CD4-positive, alpha-beta T cell treated with Interferon alpha-2 for 1 hour (primary cell): ENCODE results near the gene NDUFB2.
"Not testable (repeated sequence)": the region's sequence is repeated elsewhere in the genome, so short reads cannot be mapped to it uniquely, and the experiment has no call there.

Experiments used
- DNase-seq, 2 donors: peaks; one replicate each; pipeline ENCODE4 v3.0.0-alpha.2; 2020 to 2022

The NDUFB2 gene

DNA sequence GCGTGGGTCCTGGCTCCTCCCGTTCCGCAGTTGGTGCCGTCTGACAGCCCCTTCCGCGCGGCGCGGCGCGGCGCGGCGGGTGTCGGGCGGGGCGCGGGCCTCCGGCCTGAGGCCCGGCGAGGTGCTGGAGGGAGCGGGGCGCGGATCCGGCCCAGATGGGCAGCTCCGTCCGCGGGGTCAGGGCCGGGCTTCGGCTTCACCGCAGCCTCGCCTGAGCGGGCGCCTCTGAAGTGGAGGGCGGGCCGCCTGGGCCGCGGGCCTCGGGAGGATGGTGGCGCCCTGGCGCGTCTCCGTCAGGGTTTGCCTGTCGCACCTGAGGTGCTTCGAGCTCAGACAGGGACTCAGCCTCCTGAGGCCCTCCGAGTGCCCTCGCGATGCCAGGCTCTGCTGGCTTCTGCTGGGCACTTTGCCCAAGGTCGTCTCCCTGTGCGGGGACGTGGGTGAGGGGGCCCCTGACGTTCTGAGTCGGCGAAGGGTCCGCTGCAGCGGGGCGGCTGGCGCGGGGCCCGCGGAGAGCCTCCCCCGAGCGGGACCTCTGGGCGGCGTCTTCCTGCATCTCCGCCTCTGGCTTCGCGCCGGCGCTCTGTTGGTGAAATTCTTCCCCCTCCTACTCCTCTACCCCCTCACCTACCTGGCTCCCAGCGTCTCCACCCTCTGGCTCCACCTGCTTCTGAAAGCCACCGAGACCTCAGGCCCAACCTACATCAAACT lies 23.3 kb upstream of the NDUFB2 start:
- peak; percentile 43 to 62 for DNase-seq

DNA sequence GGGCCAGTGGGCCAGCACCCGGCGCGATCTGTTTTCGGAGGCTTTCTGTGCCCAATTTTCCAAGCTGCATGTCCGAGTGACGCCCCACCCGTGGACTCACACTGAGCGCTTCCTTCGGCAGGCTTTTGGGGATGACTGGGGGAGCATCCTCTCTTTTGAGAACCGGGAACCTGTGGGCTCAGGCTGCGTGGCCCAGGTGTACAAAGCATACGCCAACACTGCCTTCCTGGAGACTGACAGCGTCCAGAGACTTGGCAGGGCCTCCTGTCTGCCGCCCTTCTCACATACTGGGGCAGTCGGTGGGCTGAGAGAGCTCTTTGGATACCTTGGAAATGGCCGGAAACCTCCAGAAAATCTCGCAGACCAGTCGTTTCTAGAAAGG lies 22.7 kb upstream of the NDUFB2 start:
- no peak for DNase-seq

DNA sequence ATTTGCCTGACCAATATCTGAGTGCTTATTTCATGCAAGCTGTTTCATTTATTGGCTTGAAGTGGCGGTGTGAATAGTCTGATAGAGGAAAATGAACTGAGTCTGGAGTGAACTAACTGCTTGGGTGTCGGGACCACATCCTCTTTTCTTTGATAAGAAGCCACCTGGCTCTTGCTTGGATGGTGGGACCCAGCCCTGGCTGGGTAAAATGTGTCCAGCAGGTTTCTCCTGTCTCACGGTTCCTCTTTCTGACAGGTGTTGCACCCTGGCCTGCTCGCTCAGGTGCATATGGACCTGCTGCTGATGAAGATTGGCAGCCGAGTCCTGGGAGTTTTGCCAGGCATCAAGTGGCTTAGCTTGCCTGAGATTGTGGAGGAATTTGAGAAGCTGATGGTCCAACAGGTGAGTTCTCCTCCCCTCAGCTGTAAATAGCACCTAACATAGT lies 22.1 kb upstream of the NDUFB2 start:
- no peak for DNase-seq

GRCh38 chr7:140674899-140675701 lies 21.4 kb upstream of the NDUFB2 start:
- DNase-seq, result peak in 1 of 2 donors; percentile 16

GRCh38 chr7:140675726-140676125 lies 20.8 kb upstream of the NDUFB2 start:
- no peak for DNase-seq

GRCh38 chr7:140676306-140676705 lies 20.2 kb upstream of the NDUFB2 start:
- DNase-seq, result peak in 1 of 2 donors; percentile 40

GRCh38 chr7:140676956-140677355 lies 19.6 kb upstream of the NDUFB2 start:
- DNase-seq, result not testable (repeated sequence)

DNA sequence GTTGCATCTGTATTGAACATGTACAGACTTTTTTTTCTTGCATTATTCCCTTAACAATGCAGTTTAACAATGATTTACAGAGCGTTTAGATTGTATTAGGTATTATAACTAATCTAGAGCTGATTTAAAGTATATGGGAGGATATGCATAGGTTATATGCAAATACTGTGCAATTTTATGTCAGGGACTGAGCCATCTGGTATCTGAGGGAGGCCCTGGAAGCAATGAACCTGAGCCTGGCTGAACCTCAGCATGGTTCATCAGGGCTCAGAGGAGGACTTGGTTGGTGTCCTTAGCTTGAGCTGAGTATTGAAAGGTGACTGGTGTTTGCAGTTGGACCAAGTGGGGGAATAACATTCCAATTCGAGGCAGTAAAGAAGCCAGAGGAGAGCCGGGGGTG lies 19.0 kb upstream of the NDUFB2 start:
- DNase-seq, result no peak

- no peak for DNase-seq
Observed at GRCh38 chr7:140678081-140678815, 18.3 kb upstream of the NDUFB2 start.

DNA sequence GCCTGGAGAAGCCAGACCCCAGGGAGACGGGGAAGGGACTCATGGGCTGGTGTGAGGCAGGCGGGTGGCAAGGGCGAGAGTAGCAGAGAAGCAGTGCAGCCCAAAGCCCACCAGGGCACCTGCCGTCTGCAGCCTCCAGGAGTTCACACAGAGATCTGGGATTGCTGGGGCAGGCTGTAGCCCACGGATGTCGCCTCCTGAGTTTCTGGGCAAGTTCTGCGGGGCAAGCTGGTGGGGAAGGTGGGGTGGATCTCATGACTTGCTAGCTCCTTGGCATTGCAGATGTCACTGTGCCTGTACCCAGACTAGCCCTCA lies 17.7 kb upstream of the NDUFB2 start:
- DNase-seq, result no peak

- no peak for DNase-seq
Observed at GRCh38 chr7:140679186-140679585, 17.3 kb upstream of the NDUFB2 start.

DNA sequence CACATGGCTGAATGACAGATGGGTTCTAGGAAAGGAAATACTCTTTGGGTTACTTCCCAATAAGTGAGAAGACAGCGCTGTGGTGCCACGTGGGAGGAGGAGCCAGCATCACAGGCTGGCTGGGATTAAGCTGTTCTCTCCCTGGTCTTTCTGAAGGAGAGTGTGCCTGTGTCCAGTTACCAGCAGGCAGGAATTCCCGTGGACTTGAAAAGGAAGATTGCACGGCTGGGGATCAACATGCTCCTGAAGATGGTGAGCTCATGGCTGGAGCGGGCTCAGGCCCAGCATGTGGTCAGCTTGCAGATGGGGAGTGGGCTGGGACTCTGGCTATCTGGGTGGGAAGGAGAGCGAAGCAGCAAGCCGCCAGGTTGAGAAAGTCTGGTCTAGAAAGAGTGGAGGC lies 15.6 kb upstream of the NDUFB2 start:
- no peak for DNase-seq

DNA sequence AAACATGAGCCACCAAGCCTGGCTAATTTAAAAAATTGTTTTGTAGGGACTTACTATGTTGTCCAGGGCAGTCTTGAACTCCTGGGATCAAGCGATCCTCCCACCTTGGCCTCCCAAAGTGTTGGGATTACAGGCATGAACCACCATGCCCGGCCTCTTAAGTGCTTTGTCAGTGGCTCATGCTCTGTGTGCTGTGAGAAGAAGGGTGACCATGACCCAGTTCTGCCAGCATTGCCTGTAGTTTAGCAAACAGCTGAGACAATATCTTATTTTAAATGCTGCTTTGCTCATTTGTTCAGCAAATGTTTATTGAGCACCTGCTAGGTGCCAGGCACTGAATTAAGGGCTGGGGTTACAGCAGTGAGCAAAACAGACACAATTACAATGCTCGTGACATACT lies 14.7 kb upstream of the NDUFB2 start:
- no peak for DNase-seq

DNA sequence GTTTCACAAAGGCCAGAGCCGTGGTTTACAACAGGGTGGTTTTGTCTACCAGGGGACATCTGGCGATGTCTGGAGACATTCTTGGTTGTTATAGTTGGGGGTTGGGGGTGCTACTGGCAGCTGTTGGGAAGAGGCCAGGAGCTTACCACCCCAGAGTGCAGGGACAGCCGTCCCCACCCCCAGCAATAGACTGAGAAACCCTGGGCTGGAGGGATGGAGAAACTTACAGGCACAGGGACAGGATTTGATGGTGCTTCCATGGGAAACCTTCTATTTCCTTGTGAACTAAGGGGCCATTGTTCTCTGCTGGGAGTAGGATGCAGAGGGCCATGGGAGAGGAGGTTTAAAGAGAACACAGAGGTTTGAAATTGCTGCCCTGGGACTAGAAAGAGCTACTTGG lies 12.9 kb upstream of the NDUFB2 start:
- no peak for DNase-seq

- no peak for DNase-seq
Observed at GRCh38 chr7:140684066-140684950, 12.2 kb upstream of the NDUFB2 start.

DNA sequence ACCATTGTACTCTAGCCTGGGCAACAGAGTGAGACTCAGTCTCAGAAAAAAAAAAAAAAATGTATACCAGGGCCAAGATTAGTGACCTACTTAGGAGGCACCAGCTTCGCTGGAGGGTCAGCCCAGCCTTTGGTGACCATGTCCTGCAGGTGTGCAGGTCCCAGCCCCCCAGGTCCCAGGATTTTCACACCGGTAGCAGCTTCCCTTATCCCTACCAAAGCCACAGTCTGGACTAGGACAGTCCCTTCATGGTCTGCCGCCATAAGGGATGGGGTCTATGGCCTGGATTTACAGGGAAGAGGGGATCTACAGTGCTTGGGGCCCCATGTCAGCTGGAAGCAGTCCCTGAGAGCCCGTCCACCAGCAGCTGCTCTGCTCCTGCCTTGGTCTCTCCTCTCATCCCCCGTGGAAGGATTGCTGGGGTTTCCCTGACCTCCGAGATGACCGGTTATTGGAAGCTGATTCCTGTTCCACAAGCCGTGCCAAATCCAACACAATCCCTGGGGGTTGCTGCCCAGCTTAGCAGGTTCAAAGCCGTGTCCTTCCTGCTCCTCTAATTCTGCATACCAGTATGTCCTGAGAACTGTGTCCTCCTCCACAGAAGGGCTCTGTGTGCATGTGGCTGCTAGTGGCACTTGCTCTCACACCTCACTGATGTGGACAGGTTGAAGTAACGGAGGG lies 11.0 kb upstream of the NDUFB2 start:
- DNase-seq, result no peak

- no peak for DNase-seq
Observed at GRCh38 chr7:140686921-140687320, 9.6 kb upstream of the NDUFB2 start.

- no peak for DNase-seq
Observed at GRCh38 chr7:140688341-140688740, 8.2 kb upstream of the NDUFB2 start.

GRCh38 chr7:140689199-140690152 lies 7.0 kb upstream of the NDUFB2 start:
- no peak for DNase-seq

- DNase-seq, result no peak
Observed at GRCh38 chr7:140691376-140692045, 5.0 kb upstream of the NDUFB2 start.
